ENCODE data around the gene IL2RA. TPM values are rescaled to one million over a fixed set of nuclear protein-coding genes. Genes with fewer than 3 reads are reported as not detected.

Gene IL2RA
- polyA plus RNA-seq, 1 donor (not counting 4 experiments of a cell fraction or from before 2014, with no cell fraction given), result not detected

DNA sequence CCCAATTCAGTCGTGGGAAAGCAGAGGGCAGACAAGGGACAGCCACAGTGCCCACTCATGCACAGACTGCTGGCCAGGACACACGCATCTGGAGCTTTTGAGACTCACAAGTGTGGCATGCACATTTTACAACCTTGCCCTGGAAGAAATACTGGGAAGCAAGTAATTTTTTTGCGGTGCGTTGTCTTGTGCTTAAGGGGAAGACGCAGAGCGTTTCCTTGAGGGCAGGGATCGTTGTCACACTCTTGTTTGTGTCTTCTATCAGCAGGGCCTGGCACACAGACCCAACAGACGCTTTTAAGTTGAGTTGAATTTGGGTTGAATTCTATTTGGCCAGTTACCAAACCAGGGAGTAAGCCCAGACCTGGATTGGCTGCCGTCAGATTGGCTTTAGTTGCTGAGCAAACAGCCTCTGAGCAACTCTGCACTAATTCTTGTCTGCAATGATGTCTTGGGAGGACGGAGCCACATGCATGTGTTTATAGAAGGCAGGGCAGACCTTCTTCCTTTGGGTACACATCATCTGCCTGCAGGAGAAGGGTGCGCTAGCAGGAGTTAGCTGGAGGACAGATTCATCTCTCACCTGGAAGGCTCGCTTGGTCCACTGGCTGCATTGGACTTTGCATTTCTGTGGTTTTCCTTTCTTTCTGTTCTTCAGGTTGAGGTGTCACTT lies 38.4 kb downstream of the IL2RA start:
- FAIRE-seq, result no peak
- H3K27ac ChIP-seq (ENCODE audit: control insufficient read depth, insufficient read depth, low read length), result no peak overlapping the region
- H3K9me1 ChIP-seq (ENCODE audit: control insufficient read depth, extremely low read depth, insufficient read depth, low read length), result no peaks in the 10 kb centered on the region
- dilution Hi-C loops (cut with MboI; ENCODE audit: extremely low pct_ligation_motif_present, low sequenced_read_pairs), result no loop called here
- H3K9ac ChIP-seq (ENCODE audit: control insufficient read depth, extremely low read depth, insufficient read depth, low read length), result no peak overlapping the region
- TF ChIP-seq, protein P1, sequence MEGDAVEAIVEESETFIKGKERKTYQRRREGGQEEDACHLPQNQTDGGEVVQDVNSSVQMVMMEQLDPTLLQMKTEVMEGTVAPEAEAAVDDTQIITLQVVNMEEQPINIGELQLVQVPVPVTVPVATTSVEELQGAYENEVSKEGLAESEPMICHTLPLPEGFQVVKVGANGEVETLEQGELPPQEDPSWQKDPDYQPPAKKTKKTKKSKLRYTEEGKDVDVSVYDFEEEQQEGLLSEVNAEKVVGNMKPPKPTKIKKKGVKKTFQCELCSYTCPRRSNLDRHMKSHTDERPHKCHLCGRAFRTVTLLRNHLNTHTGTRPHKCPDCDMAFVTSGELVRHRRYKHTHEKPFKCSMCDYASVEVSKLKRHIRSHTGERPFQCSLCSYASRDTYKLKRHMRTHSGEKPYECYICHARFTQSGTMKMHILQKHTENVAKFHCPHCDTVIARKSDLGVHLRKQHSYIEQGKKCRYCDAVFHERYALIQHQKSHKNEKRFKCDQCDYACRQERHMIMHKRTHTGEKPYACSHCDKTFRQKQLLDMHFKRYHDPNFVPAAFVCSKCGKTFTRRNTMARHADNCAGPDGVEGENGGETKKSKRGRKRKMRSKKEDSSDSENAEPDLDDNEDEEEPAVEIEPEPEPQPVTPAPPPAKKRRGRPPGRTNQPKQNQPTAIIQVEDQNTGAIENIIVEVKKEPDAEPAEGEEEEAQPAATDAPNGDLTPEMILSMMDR (optimal IDR thresholded peaks at IDR 0.05 in 1 of 3, IDR thresholded peaks at IDR 0.05 in 1 of 3, conservative IDR thresholded peaks at IDR 0.05 in 1 of 3; ENCODE audit: extremely low read depth in 1 of 3, insufficient read depth in 2 of 3, low read length in 3 of 3), result no peak
- TF ChIP-seq EZH2 (IDR thresholded peaks at IDR 0.05; ENCODE audit: low read length), result no peak
- DNase-seq (ENCODE audit: low read depth, low spot score), result no peak
- H3K9me3 ChIP-seq (ENCODE audit: control insufficient read depth, low read depth, low read length), result no peaks in the 10 kb centered on the region
- H4K20me1 ChIP-seq (ENCODE audit: control insufficient read depth, extremely low read depth, insufficient read depth, low read length), result peaks cover 2% of the 10 kb centered on the region
- no peak overlapping the region for H3K4me2 ChIP-seq (ENCODE audit: control insufficient read depth, extremely low read depth, insufficient read depth, low read depth, low read length)
- no peaks in the 10 kb centered on the region for H3K36me3 ChIP-seq (ENCODE audit: control insufficient read depth in 2 of 2, extremely low read depth in 1 of 2, insufficient read depth in 2 of 2, low read length in 2 of 2)
- peaks cover 4% of the 10 kb centered on the region for H3K27me3 ChIP-seq (ENCODE audit: control insufficient read depth, extremely low read depth, insufficient read depth, low read length)
- H3K4me1 ChIP-seq (ENCODE audit: control insufficient read depth, extremely low read depth, insufficient read depth, low read length), result no peaks in the 10 kb centered on the region
- no peak overlapping the region for H3K4me3 ChIP-seq (ENCODE audit: control insufficient read depth in 2 of 3, extremely low read depth in 1 of 3, insufficient read depth in 2 of 3, low read depth in 1 of 3, low read length in 3 of 3)
- no peaks in the 10 kb centered on the region for H3K79me2 ChIP-seq (ENCODE audit: control insufficient read depth, insufficient read depth, low read length)
- no peak overlapping the region for H2AFZ ChIP-seq (ENCODE audit: control insufficient read depth, low read length)

DNA sequence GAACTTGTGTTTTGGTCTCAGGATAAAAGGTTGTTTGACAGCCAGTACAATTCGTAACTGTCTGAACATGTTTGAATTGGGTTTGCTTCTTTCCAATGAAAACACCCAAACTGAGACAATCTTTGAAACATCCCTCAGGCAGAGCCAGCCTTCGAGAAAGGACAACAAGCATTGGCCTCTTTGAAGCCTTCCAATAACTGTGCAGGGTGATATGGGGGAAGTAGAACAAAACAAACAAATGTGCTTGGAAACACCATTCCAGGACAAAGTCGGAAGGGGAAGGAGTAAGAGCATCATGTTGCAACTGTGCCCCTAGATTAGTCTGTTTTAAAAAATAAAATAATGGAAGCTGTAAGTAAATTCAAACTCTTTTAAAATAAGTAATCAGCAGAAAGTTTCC lies 39.5 kb downstream of the IL2RA start:
- no peak overlapping the region for H3K27ac ChIP-seq (ENCODE audit: control insufficient read depth, insufficient read depth, low read length)
- no peaks in the 10 kb centered on the region for H3K36me3 ChIP-seq (ENCODE audit: control insufficient read depth in 2 of 2, extremely low read depth in 1 of 2, insufficient read depth in 2 of 2, low read length in 2 of 2)
- H3K4me2 ChIP-seq (ENCODE audit: control insufficient read depth, extremely low read depth, insufficient read depth, low read depth, low read length), result no peak overlapping the region
- no peak for FAIRE-seq
- no peaks in the 10 kb centered on the region for H3K4me1 ChIP-seq (ENCODE audit: control insufficient read depth, extremely low read depth, insufficient read depth, low read length)
- H4K20me1 ChIP-seq (ENCODE audit: control insufficient read depth, extremely low read depth, insufficient read depth, low read length), result peaks cover 2% of the 10 kb centered on the region
- dilution Hi-C loops (cut with MboI; ENCODE audit: extremely low pct_ligation_motif_present, low sequenced_read_pairs), result no loop called here
- H3K9ac ChIP-seq (ENCODE audit: control insufficient read depth, extremely low read depth, insufficient read depth, low read length), result no peak overlapping the region
- no peak overlapping the region for H2AFZ ChIP-seq (ENCODE audit: control insufficient read depth, low read length)
- H3K4me3 ChIP-seq (ENCODE audit: control insufficient read depth in 2 of 3, extremely low read depth in 1 of 3, insufficient read depth in 2 of 3, low read depth in 1 of 3, low read length in 3 of 3), result no peak overlapping the region
- no peak for DNase-seq (ENCODE audit: low read depth, low spot score)
- H3K9me3 ChIP-seq (ENCODE audit: control insufficient read depth, low read depth, low read length), result no peaks in the 10 kb centered on the region
- no peak for TF ChIP-seq EZH2 (IDR thresholded peaks at IDR 0.05; ENCODE audit: low read length)
- TF ChIP-seq, protein P1 (optimal IDR thresholded peaks at IDR 0.05 in 1 of 3, IDR thresholded peaks at IDR 0.05 in 1 of 3, conservative IDR thresholded peaks at IDR 0.05 in 1 of 3; ENCODE audit: extremely low read depth in 1 of 3, insufficient read depth in 2 of 3, low read length in 3 of 3), result no peak
- H3K79me2 ChIP-seq (ENCODE audit: control insufficient read depth, insufficient read depth, low read length), result no peaks in the 10 kb centered on the region
- H3K9me1 ChIP-seq (ENCODE audit: control insufficient read depth, extremely low read depth, insufficient read depth, low read length), result no peaks in the 10 kb centered on the region
- no peaks in the 10 kb centered on the region for H3K27me3 ChIP-seq (ENCODE audit: control insufficient read depth, extremely low read depth, insufficient read depth, low read length)
